ENCODE data around the gene C5orf63.

DNA sequence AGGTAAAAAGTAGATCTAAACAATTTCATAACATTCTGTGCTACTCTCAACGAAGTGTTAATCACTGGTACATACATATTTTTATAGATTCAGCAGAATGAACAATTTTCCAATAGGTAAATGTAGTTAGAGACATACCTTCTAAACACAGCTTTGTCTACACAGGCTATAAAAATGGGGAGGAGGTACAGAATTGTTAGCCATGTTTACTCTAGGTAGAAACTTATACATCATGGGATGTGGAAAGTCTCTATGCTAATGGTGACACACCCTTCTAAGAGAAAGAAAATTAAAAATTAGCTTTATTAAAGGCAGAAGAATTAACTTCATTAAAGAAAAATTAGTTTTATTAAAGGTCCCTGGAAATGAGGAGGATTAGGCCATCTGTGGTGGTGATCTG, 11.8 kb downstream of the C5orf63 start:
- TF ChIP-seq POLR2AphosphoS5 (IDR thresholded peaks at IDR 0.05), result no peak
- TF ChIP-seq, protein P1, sequence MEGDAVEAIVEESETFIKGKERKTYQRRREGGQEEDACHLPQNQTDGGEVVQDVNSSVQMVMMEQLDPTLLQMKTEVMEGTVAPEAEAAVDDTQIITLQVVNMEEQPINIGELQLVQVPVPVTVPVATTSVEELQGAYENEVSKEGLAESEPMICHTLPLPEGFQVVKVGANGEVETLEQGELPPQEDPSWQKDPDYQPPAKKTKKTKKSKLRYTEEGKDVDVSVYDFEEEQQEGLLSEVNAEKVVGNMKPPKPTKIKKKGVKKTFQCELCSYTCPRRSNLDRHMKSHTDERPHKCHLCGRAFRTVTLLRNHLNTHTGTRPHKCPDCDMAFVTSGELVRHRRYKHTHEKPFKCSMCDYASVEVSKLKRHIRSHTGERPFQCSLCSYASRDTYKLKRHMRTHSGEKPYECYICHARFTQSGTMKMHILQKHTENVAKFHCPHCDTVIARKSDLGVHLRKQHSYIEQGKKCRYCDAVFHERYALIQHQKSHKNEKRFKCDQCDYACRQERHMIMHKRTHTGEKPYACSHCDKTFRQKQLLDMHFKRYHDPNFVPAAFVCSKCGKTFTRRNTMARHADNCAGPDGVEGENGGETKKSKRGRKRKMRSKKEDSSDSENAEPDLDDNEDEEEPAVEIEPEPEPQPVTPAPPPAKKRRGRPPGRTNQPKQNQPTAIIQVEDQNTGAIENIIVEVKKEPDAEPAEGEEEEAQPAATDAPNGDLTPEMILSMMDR (IDR thresholded peaks at IDR 0.05; ENCODE audit: poor library complexity, severe bottlenecking), result no peak
- no peak for TF ChIP-seq EP300 (conservative IDR thresholded peaks at IDR 0.05; ENCODE audit: poor library complexity, severe bottlenecking)
- TF ChIP-seq, protein P2, sequence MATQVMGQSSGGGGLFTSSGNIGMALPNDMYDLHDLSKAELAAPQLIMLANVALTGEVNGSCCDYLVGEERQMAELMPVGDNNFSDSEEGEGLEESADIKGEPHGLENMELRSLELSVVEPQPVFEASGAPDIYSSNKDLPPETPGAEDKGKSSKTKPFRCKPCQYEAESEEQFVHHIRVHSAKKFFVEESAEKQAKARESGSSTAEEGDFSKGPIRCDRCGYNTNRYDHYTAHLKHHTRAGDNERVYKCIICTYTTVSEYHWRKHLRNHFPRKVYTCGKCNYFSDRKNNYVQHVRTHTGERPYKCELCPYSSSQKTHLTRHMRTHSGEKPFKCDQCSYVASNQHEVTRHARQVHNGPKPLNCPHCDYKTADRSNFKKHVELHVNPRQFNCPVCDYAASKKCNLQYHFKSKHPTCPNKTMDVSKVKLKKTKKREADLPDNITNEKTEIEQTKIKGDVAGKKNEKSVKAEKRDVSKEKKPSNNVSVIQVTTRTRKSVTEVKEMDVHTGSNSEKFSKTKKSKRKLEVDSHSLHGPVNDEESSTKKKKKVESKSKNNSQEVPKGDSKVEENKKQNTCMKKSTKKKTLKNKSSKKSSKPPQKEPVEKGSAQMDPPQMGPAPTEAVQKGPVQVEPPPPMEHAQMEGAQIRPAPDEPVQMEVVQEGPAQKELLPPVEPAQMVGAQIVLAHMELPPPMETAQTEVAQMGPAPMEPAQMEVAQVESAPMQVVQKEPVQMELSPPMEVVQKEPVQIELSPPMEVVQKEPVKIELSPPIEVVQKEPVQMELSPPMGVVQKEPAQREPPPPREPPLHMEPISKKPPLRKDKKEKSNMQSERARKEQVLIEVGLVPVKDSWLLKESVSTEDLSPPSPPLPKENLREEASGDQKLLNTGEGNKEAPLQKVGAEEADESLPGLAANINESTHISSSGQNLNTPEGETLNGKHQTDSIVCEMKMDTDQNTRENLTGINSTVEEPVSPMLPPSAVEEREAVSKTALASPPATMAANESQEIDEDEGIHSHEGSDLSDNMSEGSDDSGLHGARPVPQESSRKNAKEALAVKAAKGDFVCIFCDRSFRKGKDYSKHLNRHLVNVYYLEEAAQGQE (IDR thresholded peaks at IDR 0.05; ENCODE audit: borderline replicate concordance), result no peak
- TF ChIP-seq TAF1 (IDR thresholded peaks at IDR 0.05; ENCODE audit: low read depth), result no peak
- TF ChIP-seq EZH2 (IDR thresholded peaks at IDR 0.05; ENCODE audit: borderline replicate concordance, insufficient read depth, low read length, poor library complexity, severe bottlenecking), result no peak
- no peak for TF ChIP-seq RAD21 (conservative IDR thresholded peaks at IDR 0.05)
- no peak for TF ChIP-seq SMC3 (conservative IDR thresholded peaks at IDR 0.05; ENCODE audit: poor library complexity)
